Measurements from ENCODE around the gene RIIAD1.

Gene RIIAD1

GRCh38 chr1:151706464-151707415 lies 14.6 kb upstream of the RIIAD1 start:
- peaks cover under 1% of the 10 kb centered on the region; the same call in 1 of the 2 replicates for H3K27me3 ChIP-seq (ENCODE audit: control insufficient read depth, low read length)
- no peak overlapping the region for H3K4me2 ChIP-seq (ENCODE audit: low read length)
- H3F3A ChIP-seq (ENCODE audit: control insufficient read depth, insufficient read depth), result no peaks in the 10 kb centered on the region
- no peak overlapping the region for H3K4me3 ChIP-seq (ENCODE audit: low read length)
- no peaks in the 10 kb centered on the region for H3K9me2 ChIP-seq (replicated peaks; ENCODE audit: control insufficient read depth, low read length)
- H3K36me3 ChIP-seq (ENCODE audit: control insufficient read depth, low read length), result no peaks in the 10 kb centered on the region
- no peaks in the 10 kb centered on the region for H3K79me2 ChIP-seq (ENCODE audit: control insufficient read depth, low read length)
- no peak for TF ChIP-seq CTCF (IDR thresholded peaks at IDR 0.05; ENCODE audit: low read depth, low read length, poor library complexity, severe bottlenecking)
- TF ChIP-seq EZH2phosphoT487 (IDR thresholded peaks at IDR 0.05; ENCODE audit: borderline replicate concordance, low read length), result no peak
- H3K9me3 ChIP-seq (ENCODE audit: control insufficient read depth, insufficient read depth, low read length), result no peaks in the 10 kb centered on the region
- no peaks in the 10 kb centered on the region for H3K4me1 ChIP-seq (ENCODE audit: control insufficient read depth, low read length)
- H4K20me1 ChIP-seq (ENCODE audit: control insufficient read depth, insufficient read depth, low read depth, low read length), result no peaks in the 10 kb centered on the region
- no peak overlapping the region for H3K27ac ChIP-seq (ENCODE audit: low read depth, low read length)

GRCh38 chr1:151707541-151708065 lies 13.7 kb upstream of the RIIAD1 start:
- no peak for TF ChIP-seq CTCF (IDR thresholded peaks at IDR 0.05; ENCODE audit: low read depth, low read length, poor library complexity, severe bottlenecking)
- TF ChIP-seq EZH2phosphoT487 (IDR thresholded peaks at IDR 0.05; ENCODE audit: borderline replicate concordance, low read length), result no peak
- H3K4me2 ChIP-seq (ENCODE audit: low read length), result no peak overlapping the region
- no peaks in the 10 kb centered on the region for H3K9me2 ChIP-seq (replicated peaks; ENCODE audit: control insufficient read depth, low read length)

GRCh38 chr1:151708891-151709290 lies 12.4 kb upstream of the RIIAD1 start:
- Histone ChIP-seq H3K4me3 (ENCODE audit: low read length) (no peak overlapping the region), H3K9me3 (ENCODE audit: control insufficient read depth, insufficient read depth, low read length) (no peaks in the 10 kb centered on the region), H3K27me3 (ENCODE audit: control insufficient read depth, low read length) (peaks cover 4% of the 10 kb centered on the region; the same call in 1 of the 2 replicates), H3K9me2 (replicated peaks; ENCODE audit: control insufficient read depth, low read length) (no peaks in the 10 kb centered on the region), H3K4me1 (ENCODE audit: control insufficient read depth, low read length) (no peaks in the 10 kb centered on the region), H3F3A (ENCODE audit: control insufficient read depth, insufficient read depth) (no peaks in the 10 kb centered on the region), H3K79me2 (ENCODE audit: control insufficient read depth, low read length) (no peaks in the 10 kb centered on the region), H3K36me3 (ENCODE audit: control insufficient read depth, low read length) (no peaks in the 10 kb centered on the region), H3K4me2 (ENCODE audit: low read length) (no peak overlapping the region), H3K27ac (ENCODE audit: low read depth, low read length) (no peak overlapping the region), H4K20me1 (ENCODE audit: control insufficient read depth, insufficient read depth, low read depth, low read length) (no peaks in the 10 kb centered on the region)
- no peak for TF ChIP-seq CTCF (IDR thresholded peaks at IDR 0.05; ENCODE audit: low read depth, low read length, poor library complexity, severe bottlenecking)
- TF ChIP-seq EZH2phosphoT487 (IDR thresholded peaks at IDR 0.05; ENCODE audit: borderline replicate concordance, low read length), result no peak

More at GRCh38 chr1:151707541-151708065, 13.7 kb upstream of the RIIAD1 start:
- Histone ChIP-seq H3K27ac (ENCODE audit: low read depth, low read length) (no peak overlapping the region), H3K9me3 (ENCODE audit: control insufficient read depth, insufficient read depth, low read length) (no peaks in the 10 kb centered on the region), H3F3A (ENCODE audit: control insufficient read depth, insufficient read depth) (no peaks in the 10 kb centered on the region), H3K4me3 (ENCODE audit: low read length) (no peak overlapping the region), H3K36me3 (ENCODE audit: control insufficient read depth, low read length) (no peaks in the 10 kb centered on the region), H3K79me2 (ENCODE audit: control insufficient read depth, low read length) (no peaks in the 10 kb centered on the region), H4K20me1 (ENCODE audit: control insufficient read depth, insufficient read depth, low read depth, low read length) (no peaks in the 10 kb centered on the region), H3K4me1 (ENCODE audit: control insufficient read depth, low read length) (no peaks in the 10 kb centered on the region), H3K27me3 (ENCODE audit: control insufficient read depth, low read length) (peaks cover 4% of the 10 kb centered on the region; the same call in 1 of the 2 replicates)

Data from DOHH2 (cell line).